Gastroesophageal sphincter (tissue), 3 donors: Measurements from ENCODE around the gene EPHA2.

ENCODE experiments used
- CTCF ChIP-seq, 4 experiments: fragments of 200-600 bp in 2 of 4; fragments of 450-650 bp in 2 of 4; sonication (generic) in 1 of 4; IDR thresholded peaks; one replicate each; pipeline ENCODE4 v1.5.1; 2017 to 2019; ENCODE audit warnings: antibody characterized with exemption in 4 of 4, mild to moderate bottlenecking in 2 of 4, moderate library complexity in 2 of 4
- EP300 ChIP-seq: sonication (generic); formaldehyde crosslinking; IDR thresholded peaks from one replicate; pipeline ENCODE4 v1.6.1; 2017; ENCODE audit warnings: antibody characterized with exemption, mild to moderate bottlenecking
- POLR2A ChIP-seq, 2 donors: fragments of 450-650 bp; IDR thresholded peaks; one replicate each; pipeline ENCODE4 v1.6.1; 2017; ENCODE audit warnings: antibody characterized with exemption in 2 of 2, mild to moderate bottlenecking in 2 of 2, moderate library complexity in 1 of 2
- POLR2AphosphoS5 ChIP-seq: sonication (generic); formaldehyde crosslinking; IDR thresholded peaks from one replicate; pipeline ENCODE4 v1.6.1; 2017; ENCODE audit warnings: antibody characterized with exemption

DNA sequence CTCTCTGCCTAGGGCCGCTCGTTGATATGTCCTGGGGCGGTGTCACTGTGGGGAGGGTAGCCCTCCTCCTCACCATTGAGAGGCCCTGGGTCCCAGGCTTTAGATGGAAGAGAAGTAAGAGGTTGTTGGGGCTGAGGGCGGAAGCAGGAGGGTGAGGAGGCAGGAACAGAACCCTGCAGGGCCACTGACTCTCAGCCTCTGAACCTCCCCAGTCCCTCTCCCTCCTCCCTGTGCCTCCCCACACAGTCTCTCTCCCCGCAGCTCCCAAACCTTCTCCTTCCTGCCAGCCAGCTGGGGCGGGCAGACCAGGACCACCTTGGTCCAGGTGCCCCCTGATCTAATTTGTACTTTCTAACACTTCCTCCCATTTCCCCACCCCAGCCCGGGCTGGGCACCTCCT lies 68.1 kb downstream of the EPHA2 start:
- TF ChIP-seq POLR2A (IDR thresholded peaks at IDR 0.05) (no peak), CTCF (IDR thresholded peaks at IDR 0.05) (no peak), EP300 (no peak), POLR2AphosphoS5 (no peak)
